Hepatocyte (in vitro differentiated cells): Measurements from ENCODE around the gene TROAP. TPM values are rescaled to one million over a fixed set of nuclear protein-coding genes. Genes with fewer than 3 reads are reported as not detected.

Source experiments
- DNase-seq: peaks from one replicate; pipeline ENCODE4 v3.0.0-alpha.2; 2016; ENCODE audit warnings: low spot score
- H2AFZ ChIP-seq: fragments of 200-600 bp; sonication (generic); 2 replicates; pipeline ENCODE4 v1.6.0; 2016; ENCODE audit warnings: antibody characterized with exemption, mild to moderate bottlenecking
- H3K27ac ChIP-seq: fragments of 200-600 bp; sonication (generic); 2 replicates; pipeline ENCODE4 v1.5.1; 2016; ENCODE audit warnings: mild to moderate bottlenecking
- H3K27me3 ChIP-seq: fragments of 200-600 bp; sonication (generic); 2 replicates; pipeline ENCODE4 v1.6.1; 2016
- H3K36me3 ChIP-seq: fragments of 200-600 bp; sonication (generic); replicated peaks from 2 replicates; pipeline ENCODE4 v1.5.1; 2016; ENCODE audit warnings: low read depth; ENCODE audit not compliant: insufficient read depth
- H3K4me1 ChIP-seq: fragments of 200-600 bp; sonication (generic); 2 replicates; pipeline ENCODE4 v1.5.1; 2016; ENCODE audit warnings: mild to moderate bottlenecking, moderate library complexity; ENCODE audit not compliant: insufficient read depth
- H3K4me2 ChIP-seq: fragments of 200-600 bp; sonication (generic); 2 replicates; pipeline ENCODE4 v1.6.0; 2016
- H3K4me3 ChIP-seq: fragments of 200-600 bp; sonication (generic); 2 replicates; pipeline ENCODE4 v1.5.1; 2016; ENCODE audit warnings: mild to moderate bottlenecking
- H3K79me2 ChIP-seq: fragments of 200-600 bp; sonication (generic); 2 replicates; pipeline ENCODE4 v1.6.0; 2017; ENCODE audit warnings: mild to moderate bottlenecking
- H3K9me2 ChIP-seq: fragments of 200-600 bp; sonication (generic); replicated peaks from 2 replicates; pipeline ENCODE4 v1.6.0; 2017; ENCODE audit warnings: mild to moderate bottlenecking; ENCODE audit not compliant: insufficient read depth
- H3K9me3 ChIP-seq: fragments of 200-600 bp; sonication (generic); 2 replicates; pipeline ENCODE4 v1.5.1; 2016; ENCODE audit warnings: low read depth, mild to moderate bottlenecking
- H4K20me1 ChIP-seq: fragments of 200-600 bp; sonication (generic); 2 replicates; pipeline ENCODE4 v1.6.0; 2016; ENCODE audit warnings: mild to moderate bottlenecking; ENCODE audit not compliant: insufficient read depth, poor library complexity, severe bottlenecking
- CTCF ChIP-seq: fragments of 200-600 bp; sonication (generic); IDR thresholded peaks from 2 replicates; pipeline ENCODE4 v1.5.1; 2016; ENCODE audit warnings: antibody characterized with exemption, mild to moderate bottlenecking; ENCODE audit not compliant: poor library complexity
- EZH2 ChIP-seq: fragments of 200-600 bp; sonication (generic); IDR thresholded peaks from 2 replicates; pipeline ENCODE4 v1.6.1; 2016; ENCODE audit warnings: antibody characterized with exemption, mild to moderate bottlenecking, borderline replicate concordance
- EZH2phosphoT487 ChIP-seq: fragments of 200-600 bp; sonication (generic); IDR thresholded peaks from one replicate; pipeline ENCODE4 v1.6.1; 2018; ENCODE audit warnings: antibody characterized with exemption, mild to moderate bottlenecking, low read depth, moderate library complexity; ENCODE audit not compliant: unreplicated experiment, severe bottlenecking
- WGBS: methylation state at CpG from one replicate; pipeline ENCODE4 v1.1.6; 2016; ENCODE audit warnings: low lambda C conversion rate; ENCODE audit errors: missing lambda C conversion rate; 5-methylcytosine and 5-hydroxymethylcytosine counted together
- polyA plus RNA-seq: library from polyadenylated mRNA; unstranded; fragments of >200 nt; fragmentation: Nextera tagmentation; extraction: Ambion mirVana; gene quantifications from 2 replicates; pipeline ENCODE4 v1.2.1, GENCODE V29; 2016
- total RNA-seq: library from RNA; depleted of rRNA; stranded (reverse); fragments of >200 nt; gene quantifications from 2 replicates; pipeline ENCODE4 v1.2.3, GENCODE V29; 2014

The TROAP gene
- total and polyA plus RNA-seq, 2 experiments from 2014 or later, result 3.4 to 8.0 TPM

GRCh38 chr12:49342066-49342913 is 19.2 kb downstream of the TROAP start:
- H3K27me3 ChIP-seq, result peaks cover 97% of the 10 kb centered on the region

GRCh38 chr12:49342914-49343731 is 20.1 kb downstream of the TROAP start:
- H3K9me2 ChIP-seq, result no peaks in the 10 kb centered on the region
- peaks cover 44% of the 10 kb centered on the region for H3K4me1 ChIP-seq
- H3K79me2 ChIP-seq, result no peaks in the 10 kb centered on the region
- no peaks in the 10 kb centered on the region for H3K9me3 ChIP-seq
- H3K4me3 ChIP-seq, result no peak overlapping the region
- H2AFZ ChIP-seq, result peak overlapping the region; percentile 11
- TF ChIP-seq CTCF, result no peak
- H3K27me3 ChIP-seq, result peaks cover 90% of the 10 kb centered on the region
- peak overlapping the region; percentile 81 for H3K4me2 ChIP-seq
- 11% methylated on average over 18 of the region's 33 CpGs for WGBS
- peak; percentile 32 for DNase-seq
- no peaks in the 10 kb centered on the region for H3K36me3 ChIP-seq
- H3K27ac ChIP-seq, result no peak overlapping the region
- H4K20me1 ChIP-seq, result no peaks in the 10 kb centered on the region

More at GRCh38 chr12:49342066-49342913, 19.2 kb downstream of the TROAP start:
- 1% methylated on average over 52 of the region's 58 CpGs for WGBS
- H3K9me2 ChIP-seq, result no peaks in the 10 kb centered on the region
- no peaks in the 10 kb centered on the region for H3K79me2 ChIP-seq
- no peaks in the 10 kb centered on the region for H3K9me3 ChIP-seq
- H3K4me3 ChIP-seq, result peak overlapping the region; percentile 27
- peak; percentile 93 for DNase-seq
- peak overlapping the region; percentile 81 for H3K4me2 ChIP-seq
- H2AFZ ChIP-seq, result peak overlapping the region; percentile 66
- TF ChIP-seq EZH2phosphoT487 (no peak), CTCF (peak; percentile 93), EZH2 (peak; percentile 81)
- H4K20me1 ChIP-seq, result no peaks in the 10 kb centered on the region
- H3K27ac ChIP-seq, result no peak overlapping the region
- H3K36me3 ChIP-seq, result no peaks in the 10 kb centered on the region
- peaks cover 41% of the 10 kb centered on the region for H3K4me1 ChIP-seq

GRCh38 chr12:49344486-49345050 is 21.5 kb downstream of the TROAP start:
- H3K4me3 ChIP-seq, result no peak overlapping the region
- H3K27me3 ChIP-seq, result peaks cover 76% of the 10 kb centered on the region
- WGBS, result 6% methylated on average over 15 of the region's 15 CpGs
- no peaks in the 10 kb centered on the region for H3K9me2 ChIP-seq
- H4K20me1 ChIP-seq, result no peaks in the 10 kb centered on the region
- H3K4me1 ChIP-seq, result peaks cover 53% of the 10 kb centered on the region
- H3K36me3 ChIP-seq, result no peaks in the 10 kb centered on the region
- DNase-seq, result no peak
- peak overlapping the region; percentile 78 for H2AFZ ChIP-seq
- H3K79me2 ChIP-seq, result peaks cover 11% of the 10 kb centered on the region
- no peaks in the 10 kb centered on the region for H3K9me3 ChIP-seq
- peak overlapping the region; percentile 99 for H3K4me2 ChIP-seq
- TF ChIP-seq CTCF, result no peak
- no peak for TF ChIP-seq EZH2
- no peak for TF ChIP-seq EZH2phosphoT487
- no peak overlapping the region for H3K27ac ChIP-seq
